H9 (cell line): ENCODE results near the gene AQP7. TPM values are rescaled to one million over a fixed set of nuclear protein-coding genes. Genes with fewer than 3 reads are reported as not detected.

ENCODE experiments used
- DNase-seq: peaks from one replicate; pipeline ENCODE4 v3.0.0-alpha.2; 2017
- H2AFZ ChIP-seq: one replicate; pipeline ENCODE4 v1.6.1; 2013; ENCODE audit warnings: mild to moderate bottlenecking, low read length, control low read depth, moderate library complexity
- H2AK5ac ChIP-seq: 2 replicates; pipeline ENCODE4 v1.6.1; 2013; ENCODE audit warnings: low read length, control low read depth, mixed read lengths; ENCODE audit not compliant: insufficient read length
- H2BK120ac ChIP-seq: one replicate; pipeline ENCODE4 v1.6.1; 2013; ENCODE audit warnings: low read depth, mild to moderate bottlenecking, low read length, control low read depth, inconsistent platforms; ENCODE audit not compliant: poor library complexity, severe bottlenecking
- H2BK12ac ChIP-seq: 2 replicates; pipeline ENCODE4 v1.6.1; 2013; ENCODE audit warnings: low read length, control low read depth, mixed read lengths, low read depth; ENCODE audit not compliant: insufficient read length
- H2BK15ac ChIP-seq: 2 replicates; pipeline ENCODE4 v1.6.1; 2013; ENCODE audit warnings: low read depth, low read length, control low read depth
- H2BK20ac ChIP-seq: one replicate; pipeline ENCODE4 v1.6.1; 2013; ENCODE audit warnings: low read depth, mild to moderate bottlenecking, low read length, control low read depth, inconsistent platforms; ENCODE audit not compliant: poor library complexity, severe bottlenecking
- H2BK5ac ChIP-seq: 2 replicates; pipeline ENCODE4 v1.6.1; 2013; ENCODE audit warnings: low read length, control low read depth, mixed read lengths; ENCODE audit not compliant: insufficient read length
- H3K14ac ChIP-seq: 2 replicates; pipeline ENCODE4 v1.6.1; 2013; ENCODE audit warnings: low read length, control low read depth; ENCODE audit not compliant: insufficient read depth
- H3K18ac ChIP-seq: 2 replicates; pipeline ENCODE4 v1.6.1; 2013; ENCODE audit warnings: low read depth, mild to moderate bottlenecking, mixed read lengths, low read length, control low read depth; ENCODE audit not compliant: insufficient read length
- H3K23ac ChIP-seq: 2 replicates; pipeline ENCODE4 v1.6.1; 2013; ENCODE audit warnings: low read length, control low read depth, mixed read lengths, low read depth; ENCODE audit not compliant: insufficient read length
- H3K23me2 ChIP-seq: 2 replicates; pipeline ENCODE4 v1.6.1; 2013; ENCODE audit warnings: low read depth, mild to moderate bottlenecking, mixed read lengths, low read length, control low read depth; ENCODE audit not compliant: insufficient read length, poor library complexity, severe bottlenecking
- H3K27ac ChIP-seq: 2 replicates; pipeline ENCODE4 v1.5.1; 2013; ENCODE audit warnings: low read length, control low read depth, mixed read lengths, low read depth; ENCODE audit not compliant: insufficient read length
- H3K27me3 ChIP-seq: 2 replicates; pipeline ENCODE4 v1.6.1; 2013; ENCODE audit warnings: low read length, control low read depth, inconsistent platforms; ENCODE audit not compliant: insufficient read depth
- H3K4ac ChIP-seq: 2 replicates; pipeline ENCODE4 v1.6.1; 2013; ENCODE audit warnings: low read depth, mild to moderate bottlenecking, control low read depth, inconsistent platforms, low read length, moderate library complexity
- H3K4me1 ChIP-seq: 2 replicates; pipeline ENCODE4 v1.6.1; 2013; ENCODE audit warnings: low read length, control low read depth, inconsistent platforms; ENCODE audit not compliant: insufficient read depth
- H3K4me2 ChIP-seq: 2 replicates; pipeline ENCODE4 v1.6.1; 2013; ENCODE audit warnings: low read length, control low read depth, mixed read lengths; ENCODE audit not compliant: insufficient read length, insufficient read depth
- H3K56ac ChIP-seq: 2 replicates; pipeline ENCODE4 v1.6.1; 2013; ENCODE audit warnings: low read depth, mild to moderate bottlenecking, mixed read lengths, low read length, control low read depth; ENCODE audit not compliant: insufficient read length
- H3K79me1 ChIP-seq: 2 replicates; pipeline ENCODE4 v1.6.1; 2013; ENCODE audit warnings: low read depth, mild to moderate bottlenecking, moderate library complexity, low read length, control low read depth, inconsistent platforms; ENCODE audit not compliant: insufficient read depth, poor library complexity, severe bottlenecking
- H3K79me2 ChIP-seq: 2 replicates; pipeline ENCODE4 v1.6.1; 2013; ENCODE audit warnings: low read length, control low read depth, inconsistent platforms; ENCODE audit not compliant: insufficient read depth
- H3K9ac ChIP-seq: 2 replicates; pipeline ENCODE4 v1.6.1; 2013; ENCODE audit warnings: low read length, control low read depth, mixed read lengths; ENCODE audit not compliant: insufficient read length; ENCODE audit errors: extremely low read depth
- H3K9me3 ChIP-seq: one replicate; pipeline ENCODE4 v1.6.1; 2013; ENCODE audit warnings: low read depth, low read length, inconsistent platforms; ENCODE audit not compliant: control insufficient read depth
- H3T11ph ChIP-seq: one replicate; pipeline ENCODE4 v1.6.1; 2013; ENCODE audit warnings: mild to moderate bottlenecking, low read length, control low read depth, inconsistent platforms
- H4K20me1 ChIP-seq: one replicate; pipeline ENCODE4 v1.6.1; 2013; ENCODE audit not compliant: control insufficient read depth, insufficient read length, insufficient read depth
- H4K5ac ChIP-seq: 2 replicates; pipeline ENCODE4 v1.6.1; 2013; ENCODE audit warnings: low read depth, mild to moderate bottlenecking, mixed read lengths, low read length, control low read depth; ENCODE audit not compliant: insufficient read length
- H4K8ac ChIP-seq: replicated peaks from 2 replicates; pipeline ENCODE4 v1.6.1; 2013; ENCODE audit warnings: low read length, control low read depth, mixed read lengths, low read depth; ENCODE audit not compliant: insufficient read length
- H4K91ac ChIP-seq: 2 replicates; pipeline ENCODE4 v1.6.1; 2013; ENCODE audit warnings: low read depth, mild to moderate bottlenecking, moderate library complexity, mixed read lengths, low read length, control low read depth; ENCODE audit not compliant: insufficient read length
- H3K27ac Mint-ChIP-seq, 3 experiments: 2 replicates in 2 of 3; 3 replicates in 1 of 3; pipeline ENCODE4 v1.8.0; 2020 to 2021; ENCODE audit warnings: mixed read lengths in 3 of 3, mild to moderate bottlenecking in 1 of 3, moderate library complexity in 1 of 3
- H3K27me3 Mint-ChIP-seq: 2 replicates; pipeline ENCODE4 v1.8.0; 2021; ENCODE audit warnings: low read depth, mild to moderate bottlenecking, moderate library complexity, mixed read lengths
- H3K36me3 Mint-ChIP-seq, 3 experiments: 2 replicates in 2 of 3; 3 replicates in 1 of 3; pipeline ENCODE4 v1.8.0; 2020 to 2021; ENCODE audit warnings: low read depth in 3 of 3, mixed read lengths in 3 of 3; ENCODE audit not compliant: insufficient read depth in 1 of 3
- H3K4me1 Mint-ChIP-seq, 2 experiments: 2 replicates each; pipeline ENCODE4 v1.8.0; 2020; ENCODE audit warnings: mixed read lengths in 2 of 2
- H3K4me3 Mint-ChIP-seq, 2 experiments: 2 replicates in 1 of 2; 3 replicates in 1 of 2; pipeline ENCODE4 v1.8.0; 2020 to 2021; ENCODE audit warnings: mild to moderate bottlenecking in 2 of 2, mixed read lengths in 2 of 2, moderate library complexity in 1 of 2
- H3K9me3 Mint-ChIP-seq, 2 experiments: 2 replicates in 1 of 2; 3 replicates in 1 of 2; pipeline ENCODE4 v1.8.0; 2020; ENCODE audit warnings: mild to moderate bottlenecking in 2 of 2, mixed read lengths in 2 of 2, moderate library complexity in 1 of 2
- WGBS: extraction: QIAGEN DNeasy Blood & Tissue Kit; methylation state at CpG from one replicate; pipeline ENCODE4 v1.1.7; 2013; ENCODE audit warnings: missing lambda C conversion rate, low lambda C conversion rate, mixed read lengths; ENCODE audit not compliant: insufficient read length; ENCODE audit errors: extremely low coverage; 5-methylcytosine and 5-hydroxymethylcytosine counted together
- total RNA-seq: library from RNA; stranded (reverse); gene quantifications from 2 replicates; pipeline ENCODE4 v1.2.1, GENCODE V29; 2021
- TF ChIP-seq, protein P1 (sequence below): fragments of 200-600 bp; sonication (generic); conservative IDR thresholded peaks from 3 replicates; pipeline ENCODE4 v1.8.0; 2021; ENCODE audit warnings: antibody characterized with exemption, mild to moderate bottlenecking

The AQP7 gene
- total RNA-seq, 1 experiment from 2014 or later: not detected

DNA sequence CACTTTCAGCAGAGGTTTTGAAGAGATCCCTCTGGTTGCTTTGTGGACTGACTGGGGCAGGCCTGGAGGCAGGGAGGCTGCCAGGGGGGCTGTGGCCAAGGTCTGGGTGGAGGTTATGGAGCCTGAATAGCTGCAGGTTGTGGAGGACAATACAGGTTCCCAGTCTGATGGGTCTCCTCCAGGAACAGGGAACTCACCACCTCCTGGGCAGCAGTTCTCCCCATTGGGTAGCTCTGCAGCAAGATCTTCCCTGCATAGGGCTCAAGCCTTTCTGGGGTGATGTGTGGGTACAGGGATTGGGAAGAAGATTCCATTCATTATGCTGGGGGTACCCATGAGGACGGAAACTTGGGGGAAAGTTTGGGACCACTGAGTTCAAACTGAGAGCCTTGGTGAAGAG is 38.2 kb upstream of the AQP7 start:
- no peaks in the 10 kb centered on the region for H3K79me2 ChIP-seq
- H3K23me2 ChIP-seq: no peaks in the 10 kb centered on the region
- H3K9me3 ChIP-seq: no peaks in the 10 kb centered on the region
- H3K27me3 Mint-ChIP-seq: peaks cover 18% of the 10 kb centered on the region
- TF ChIP-seq, protein P1, sequence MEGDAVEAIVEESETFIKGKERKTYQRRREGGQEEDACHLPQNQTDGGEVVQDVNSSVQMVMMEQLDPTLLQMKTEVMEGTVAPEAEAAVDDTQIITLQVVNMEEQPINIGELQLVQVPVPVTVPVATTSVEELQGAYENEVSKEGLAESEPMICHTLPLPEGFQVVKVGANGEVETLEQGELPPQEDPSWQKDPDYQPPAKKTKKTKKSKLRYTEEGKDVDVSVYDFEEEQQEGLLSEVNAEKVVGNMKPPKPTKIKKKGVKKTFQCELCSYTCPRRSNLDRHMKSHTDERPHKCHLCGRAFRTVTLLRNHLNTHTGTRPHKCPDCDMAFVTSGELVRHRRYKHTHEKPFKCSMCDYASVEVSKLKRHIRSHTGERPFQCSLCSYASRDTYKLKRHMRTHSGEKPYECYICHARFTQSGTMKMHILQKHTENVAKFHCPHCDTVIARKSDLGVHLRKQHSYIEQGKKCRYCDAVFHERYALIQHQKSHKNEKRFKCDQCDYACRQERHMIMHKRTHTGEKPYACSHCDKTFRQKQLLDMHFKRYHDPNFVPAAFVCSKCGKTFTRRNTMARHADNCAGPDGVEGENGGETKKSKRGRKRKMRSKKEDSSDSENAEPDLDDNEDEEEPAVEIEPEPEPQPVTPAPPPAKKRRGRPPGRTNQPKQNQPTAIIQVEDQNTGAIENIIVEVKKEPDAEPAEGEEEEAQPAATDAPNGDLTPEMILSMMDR: no peak
- no peak overlapping the region for H2AK5ac ChIP-seq
- H3K4me3 Mint-ChIP-seq: no peak overlapping the region
- H3K23ac ChIP-seq: no peak overlapping the region
- no peak overlapping the region for H3K27ac Mint-ChIP-seq
- H3K79me1 ChIP-seq: no peaks in the 10 kb centered on the region
- H3K18ac ChIP-seq: no peak overlapping the region
- H3K27ac ChIP-seq: no peak overlapping the region
- no peak overlapping the region for H3T11ph ChIP-seq
- H2BK120ac ChIP-seq: no peak overlapping the region
- peak overlapping the region; percentile 63 for H4K91ac ChIP-seq
- H3K36me3 Mint-ChIP-seq: no peaks in the 10 kb centered on the region
- H2BK15ac ChIP-seq: no peak overlapping the region
- DNase-seq: no peak
- H2BK5ac ChIP-seq: no peak overlapping the region
- no peak overlapping the region for H3K56ac ChIP-seq
- no peaks in the 10 kb centered on the region for H3K27me3 ChIP-seq
- no peak overlapping the region for H4K5ac ChIP-seq
- no peak overlapping the region for H3K4me2 ChIP-seq
- no peaks in the 10 kb centered on the region; the same call in 1 of the 2 replicates for H3K4me1 ChIP-seq
- H2AFZ ChIP-seq: no peak overlapping the region
- no peak overlapping the region for H3K14ac ChIP-seq
- H2BK20ac ChIP-seq: no peak overlapping the region
- no peaks in the 10 kb centered on the region for H3K9me3 Mint-ChIP-seq
- H3K9ac ChIP-seq: no peak overlapping the region
- H2BK12ac ChIP-seq: no peak overlapping the region
- no peak overlapping the region for H3K4ac ChIP-seq
- no CpG with 5 or more reads among the region's 1 CpG for WGBS
- H3K4me1 Mint-ChIP-seq: peaks cover 24 to 33% of the 10 kb centered on the region in 2 experiments
- no peaks in the 10 kb centered on the region for H4K20me1 ChIP-seq
- H4K8ac ChIP-seq: no peak overlapping the region
